GM13977 (cell line): ENCODE data around the gene OTOP1.
"Not testable (repeated sequence)": the region's sequence is repeated elsewhere in the genome, so short reads cannot be mapped to it uniquely, and the experiment has no call there.

Experiments used
- DNase-seq: peaks from one replicate; pipeline ENCODE4 v3.0.0; 2012; ENCODE audit warnings: low spot score
- in situ Hi-C: fragments of 300-500 bp; cut with MboI; formaldehyde crosslinking; loops from one replicate; pipeline ENCODE4 v1.12.0; 2022; ENCODE audit warnings: low sequenced_read_pairs, low pct_unique_long_range_greater_than_20kb, mixed read lengths, inconsistent platforms; ENCODE audit not compliant: unreplicated experiment
- TF ChIP-seq, protein P1 (sequence below): IDR thresholded peaks from 2 replicates; pipeline ENCODE4 v1.5.1; 2012; ENCODE audit warnings: mild to moderate bottlenecking, control low read depth; ENCODE audit not compliant: insufficient read depth; ENCODE audit errors: extremely low read depth, missing control alignments

The OTOP1 gene

DNA sequence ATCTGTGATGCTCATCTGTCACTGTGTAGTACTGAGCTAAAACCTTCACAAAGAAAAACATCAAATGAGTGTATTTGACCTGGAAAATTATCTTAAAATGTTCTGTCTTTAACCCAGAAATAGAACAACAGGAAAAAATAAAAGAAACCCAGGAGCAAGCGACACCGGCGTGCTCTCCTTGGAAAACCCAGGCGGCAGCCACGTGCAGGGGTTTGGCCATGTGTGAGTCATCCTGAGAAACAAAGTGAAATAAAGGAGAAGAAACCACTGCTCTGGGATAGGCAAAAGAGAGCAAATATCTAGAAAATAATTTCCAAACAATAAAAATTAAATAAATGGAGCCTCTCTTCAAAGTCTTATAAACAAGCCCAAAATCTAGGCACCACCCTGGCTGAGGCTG lies 41.3 kb upstream of the OTOP1 start:
- in situ Hi-C loops, result no loop called here
- DNase-seq, result no peak
- TF ChIP-seq, protein P1, sequence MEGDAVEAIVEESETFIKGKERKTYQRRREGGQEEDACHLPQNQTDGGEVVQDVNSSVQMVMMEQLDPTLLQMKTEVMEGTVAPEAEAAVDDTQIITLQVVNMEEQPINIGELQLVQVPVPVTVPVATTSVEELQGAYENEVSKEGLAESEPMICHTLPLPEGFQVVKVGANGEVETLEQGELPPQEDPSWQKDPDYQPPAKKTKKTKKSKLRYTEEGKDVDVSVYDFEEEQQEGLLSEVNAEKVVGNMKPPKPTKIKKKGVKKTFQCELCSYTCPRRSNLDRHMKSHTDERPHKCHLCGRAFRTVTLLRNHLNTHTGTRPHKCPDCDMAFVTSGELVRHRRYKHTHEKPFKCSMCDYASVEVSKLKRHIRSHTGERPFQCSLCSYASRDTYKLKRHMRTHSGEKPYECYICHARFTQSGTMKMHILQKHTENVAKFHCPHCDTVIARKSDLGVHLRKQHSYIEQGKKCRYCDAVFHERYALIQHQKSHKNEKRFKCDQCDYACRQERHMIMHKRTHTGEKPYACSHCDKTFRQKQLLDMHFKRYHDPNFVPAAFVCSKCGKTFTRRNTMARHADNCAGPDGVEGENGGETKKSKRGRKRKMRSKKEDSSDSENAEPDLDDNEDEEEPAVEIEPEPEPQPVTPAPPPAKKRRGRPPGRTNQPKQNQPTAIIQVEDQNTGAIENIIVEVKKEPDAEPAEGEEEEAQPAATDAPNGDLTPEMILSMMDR, result no peak

DNA sequence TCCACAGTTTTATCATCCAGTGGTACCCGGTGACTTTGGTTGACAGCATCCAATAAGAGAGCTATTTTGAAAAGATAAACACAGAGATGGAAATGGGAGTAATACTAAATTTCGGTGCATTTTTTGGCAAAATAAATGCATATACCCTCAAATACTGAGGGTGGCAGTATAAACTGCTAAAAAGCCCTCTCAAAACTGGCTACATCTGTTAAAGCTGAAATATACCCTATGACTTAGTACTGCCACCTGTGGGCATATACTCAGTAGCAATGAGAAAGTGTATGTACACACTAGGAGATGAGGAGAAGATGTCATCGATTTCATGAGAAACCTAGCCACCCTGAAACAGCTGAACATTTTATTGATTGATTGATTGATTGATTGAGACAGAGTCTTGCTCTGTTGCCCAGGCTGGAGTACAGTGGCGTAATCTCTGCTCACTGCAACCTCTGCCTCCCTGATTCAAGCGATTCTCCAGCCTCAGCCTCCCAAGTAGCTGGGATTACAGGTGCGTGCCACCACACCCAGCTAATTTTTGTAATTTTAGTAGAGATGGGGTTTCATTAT lies 33.5 kb upstream of the OTOP1 start:
- in situ Hi-C loops, result no loop called here
- peak; percentile 57 for DNase-seq
- TF ChIP-seq, protein P1, result peak; percentile 31

DNA sequence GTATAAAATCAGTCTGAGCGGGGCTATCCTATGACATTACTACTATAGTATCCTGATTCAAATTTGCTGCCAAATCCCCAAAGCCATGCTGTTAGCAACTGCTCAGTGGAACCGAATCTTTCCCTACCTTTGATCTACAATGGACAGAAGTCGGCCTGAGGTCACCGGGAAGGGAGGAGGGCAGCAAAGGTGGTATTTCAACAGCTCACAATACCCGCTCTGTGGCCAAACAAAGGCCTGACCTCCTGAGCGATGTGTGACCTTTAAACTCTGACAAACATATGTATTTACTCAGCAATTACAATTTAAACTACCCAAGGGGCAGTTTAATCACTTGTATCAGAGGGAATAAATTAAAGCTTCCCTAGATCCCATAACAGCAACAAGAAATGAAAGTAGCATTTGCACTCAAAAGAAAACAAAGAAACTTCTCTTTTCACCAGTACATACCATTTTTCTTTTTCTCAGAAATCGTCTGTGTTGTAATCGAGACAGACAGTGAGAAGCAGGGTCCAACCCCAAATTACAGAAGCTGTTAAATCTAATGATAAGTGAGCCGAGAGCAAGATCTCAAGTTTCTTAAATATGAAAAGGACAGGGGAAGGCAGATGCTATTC lies 32.9 kb upstream of the OTOP1 start:
- in situ Hi-C loops, result loop anchor here (10.0 kb wide), 1 partner anchor 75 kb away; no protein-coding TSS in a partner anchor
- TF ChIP-seq, protein P1, result no peak
- no peak for DNase-seq

DNA sequence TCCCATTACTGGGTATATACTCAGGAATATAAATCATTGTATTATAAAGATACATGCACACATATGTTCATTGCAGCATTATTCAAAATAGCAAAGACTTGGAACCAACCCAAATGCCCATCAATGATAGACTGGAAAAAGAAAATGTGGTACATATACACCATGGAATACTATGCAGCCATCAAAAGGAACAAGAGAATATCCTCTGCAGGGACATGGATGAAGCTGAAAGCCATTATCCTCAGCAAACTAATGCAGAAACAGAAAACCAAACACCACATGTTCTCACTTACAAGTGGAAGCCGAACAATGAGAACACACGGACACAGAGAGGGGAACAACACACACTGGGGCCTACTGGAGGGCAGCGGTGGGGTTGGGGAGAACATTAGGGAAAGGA lies 31.0 kb upstream of the OTOP1 start:
- not testable (repeated sequence) for DNase-seq
- in situ Hi-C loops, result loop anchor here (10.0 kb wide), 1 partner anchor 77 kb away; no protein-coding TSS in a partner anchor

DNA sequence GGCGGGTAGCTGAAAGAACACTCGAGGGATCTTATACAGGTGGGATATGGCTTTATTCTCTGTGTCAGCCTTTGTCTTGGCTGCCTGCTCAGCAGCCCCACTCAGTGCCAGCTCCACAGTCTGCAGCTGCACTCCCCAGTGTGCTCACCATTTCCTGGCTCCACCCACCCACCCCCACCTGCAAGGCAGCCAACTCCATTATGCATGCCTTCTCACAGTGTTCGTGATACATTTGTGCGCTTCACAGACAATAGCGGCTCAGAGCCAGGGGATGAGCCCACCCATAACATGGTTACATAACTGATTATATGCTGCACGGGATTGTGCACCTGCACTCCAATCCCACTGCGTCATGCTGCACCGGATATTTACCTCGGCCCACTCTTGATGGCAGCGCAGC lies 30.1 kb upstream of the OTOP1 start:
- TF ChIP-seq, protein P1, result no peak
- no peak for DNase-seq
- in situ Hi-C loops, result loop anchor here (10.0 kb wide), 1 partner anchor 78 kb away; no protein-coding TSS in a partner anchor

DNA sequence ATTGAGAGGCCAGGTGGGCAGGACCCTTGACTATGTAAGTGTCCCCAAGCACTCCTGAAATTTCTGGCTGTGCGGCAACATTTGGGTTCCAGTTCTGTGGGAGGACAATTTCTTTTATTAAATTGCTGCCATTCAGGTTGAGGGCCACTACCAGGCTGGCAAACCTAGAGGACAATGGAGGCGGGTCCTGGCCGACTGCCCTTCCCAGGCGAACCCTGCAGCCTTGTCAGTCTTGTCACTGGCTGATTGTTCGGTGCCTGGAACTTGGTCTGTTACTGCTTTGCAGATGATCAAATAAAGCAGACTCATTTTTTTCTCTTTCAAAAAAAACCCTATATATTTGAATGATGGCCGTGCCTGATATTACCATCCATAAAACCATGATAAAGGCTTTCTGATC lies 27.9 kb upstream of the OTOP1 start:
- in situ Hi-C loops, result loop anchor here (10.0 kb wide), 1 partner anchor 80 kb away; no protein-coding TSS in a partner anchor
- TF ChIP-seq, protein P1, result no peak
- no peak for DNase-seq

DNA sequence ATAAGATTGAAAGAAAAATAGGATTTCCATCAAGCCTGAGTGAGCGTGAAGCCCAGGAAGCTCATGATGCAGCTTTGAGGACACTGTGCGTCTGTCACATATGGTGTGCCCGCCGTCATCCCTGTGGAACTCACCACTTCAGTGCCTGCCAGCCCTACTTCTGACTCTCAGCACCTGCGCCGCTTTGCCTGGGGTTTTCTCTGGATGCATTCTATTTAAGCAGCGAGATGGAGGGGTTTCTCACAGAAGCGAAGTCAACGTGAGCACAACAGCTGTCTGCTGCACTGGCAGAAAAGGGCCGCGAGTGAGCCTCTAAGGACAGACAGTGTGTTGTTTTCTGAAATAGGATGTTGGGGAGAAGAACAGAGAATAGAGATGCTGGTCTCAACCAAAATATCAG lies 27.5 kb upstream of the OTOP1 start:
- TF ChIP-seq, protein P1, result no peak
- DNase-seq, result no peak
- in situ Hi-C loops, result loop anchor here (10.0 kb wide), 1 partner anchor 81 kb away; no protein-coding TSS in a partner anchor
